EL (cell line): ENCODE measurements around the gene IL17RB.

Experiments
- DNase-seq: peaks from one replicate; pipeline ENCODE4 v3.0.0-alpha.2; 2016

The IL17RB gene

GRCh38 chr3:53846134-53846850 is at the start of gene IL17RB, which contains the start of gene CHDH:
Gene IL17RB, plus strand, starts transcription at chr3:53846568. Its CDS starts 21 bp downstream, at chr3:53846589.
Gene CHDH, minus strand, starts transcription at chr3:53846419. Its CDS starts 22,411 bp downstream, at chr3:53824008.
- DNase-seq: peak; percentile 18

GRCh38 chr3:53798144-53798543 is 48.2 kb upstream of the IL17RB start:
- DNase-seq: no peak

- no peak for DNase-seq
Observed at GRCh38 chr3:53799338-53799865, 47.0 kb upstream of the IL17RB start.

GRCh38 chr3:53800041-53800906 is 46.1 kb upstream of the IL17RB start:
- DNase-seq: no peak

- no peak for DNase-seq
Observed at GRCh38 chr3:53801319-53801718, 45.0 kb upstream of the IL17RB start.

GRCh38 chr3:53802256-53802880 is 44.0 kb upstream of the IL17RB start:
- DNase-seq: no peak

GRCh38 chr3:53803124-53803815 is 43.1 kb upstream of the IL17RB start:
- DNase-seq: no peak

GRCh38 chr3:53803816-53804695 is 42.3 kb upstream of the IL17RB start:
- DNase-seq: no peak

- DNase-seq: peak; percentile 88
Observed at GRCh38 chr3:53804697-53805462, 41.5 kb upstream of the IL17RB start.

GRCh38 chr3:53805463-53806159 is 40.8 kb upstream of the IL17RB start:
- DNase-seq: no peak

- peak; percentile 85 for DNase-seq
Observed at GRCh38 chr3:53806182-53807116, 39.9 kb upstream of the IL17RB start.

GRCh38 chr3:53807117-53807810 is 39.1 kb upstream of the IL17RB start:
- no peak for DNase-seq

- no peak for DNase-seq
Observed at GRCh38 chr3:53808496-53808895, 37.9 kb upstream of the IL17RB start.

- no peak for DNase-seq
Observed at GRCh38 chr3:53809267-53809666, 37.1 kb upstream of the IL17RB start.

GRCh38 chr3:53809764-53810400 is 36.5 kb upstream of the IL17RB start:
- no peak for DNase-seq

- no peak for DNase-seq
Observed at GRCh38 chr3:53811143-53811927, 35.0 kb upstream of the IL17RB start.

GRCh38 chr3:53812434-53812833 is 33.9 kb upstream of the IL17RB start:
- DNase-seq: no peak
